Measurements from ENCODE around the gene ZNF366. TPM values are rescaled to one million over a fixed set of nuclear protein-coding genes. Genes with fewer than 3 reads are reported as not detected.

ZNF366 gene
- total and polyA plus RNA-seq, 2 experiments from 2014 or later, result 2.5 TPM; not detected in 1

GRCh38 chr5:72463449-72464052 lies 43.7 kb downstream of the ZNF366 start:
- no peak for DNase-seq (ENCODE audit: low spot score)
- TF ChIP-seq EZH2 (IDR thresholded peaks at IDR 0.05; ENCODE audit: borderline replicate concordance), result no peak
- no peak for TF ChIP-seq CTCF (IDR thresholded peaks at IDR 0.05; ENCODE audit: poor library complexity)
- no peak for TF ChIP-seq EZH2phosphoT487 (IDR thresholded peaks at IDR 0.05; ENCODE audit: low read depth, severe bottlenecking, unreplicated experiment)
- H3K4me3 ChIP-seq, result no peak overlapping the region
- WGBS (ENCODE audit: low lambda C conversion rate, missing lambda C conversion rate), result 68% methylated on average over 6 of the region's 6 CpGs
- no peaks in the 10 kb centered on the region for H3K9me2 ChIP-seq (replicated peaks; ENCODE audit: insufficient read depth)
- H4K20me1 ChIP-seq (ENCODE audit: insufficient read depth, poor library complexity, severe bottlenecking), result no peaks in the 10 kb centered on the region
- no peaks in the 10 kb centered on the region for H3K36me3 ChIP-seq (replicated peaks; ENCODE audit: insufficient read depth, low read depth)
- no peaks in the 10 kb centered on the region for H3K4me1 ChIP-seq (ENCODE audit: insufficient read depth)
- no peak overlapping the region for H3K4me2 ChIP-seq
- H2AFZ ChIP-seq, result no peak overlapping the region
- H3K27me3 ChIP-seq, result no peaks in the 10 kb centered on the region
- no peak overlapping the region for H3K27ac ChIP-seq
- H3K9me3 ChIP-seq (ENCODE audit: low read depth), result no peaks in the 10 kb centered on the region
- no peaks in the 10 kb centered on the region for H3K79me2 ChIP-seq

- H3K27ac ChIP-seq, result no peak overlapping the region
- no peaks in the 10 kb centered on the region for H3K79me2 ChIP-seq
- H3K9me2 ChIP-seq (replicated peaks; ENCODE audit: insufficient read depth), result no peaks in the 10 kb centered on the region
- H4K20me1 ChIP-seq (ENCODE audit: insufficient read depth, poor library complexity, severe bottlenecking), result no peaks in the 10 kb centered on the region
- H2AFZ ChIP-seq, result no peak overlapping the region
- H3K4me2 ChIP-seq, result no peak overlapping the region
- no peaks in the 10 kb centered on the region for H3K36me3 ChIP-seq (replicated peaks; ENCODE audit: insufficient read depth, low read depth)
- TF ChIP-seq CTCF (IDR thresholded peaks at IDR 0.05; ENCODE audit: poor library complexity), result no peak
- TF ChIP-seq EZH2 (IDR thresholded peaks at IDR 0.05; ENCODE audit: borderline replicate concordance), result no peak
- TF ChIP-seq EZH2phosphoT487 (IDR thresholded peaks at IDR 0.05; ENCODE audit: low read depth, severe bottlenecking, unreplicated experiment), result no peak
- H3K27me3 ChIP-seq, result no peaks in the 10 kb centered on the region
- H3K4me3 ChIP-seq, result no peak overlapping the region
- no peaks in the 10 kb centered on the region for H3K4me1 ChIP-seq (ENCODE audit: insufficient read depth)
- no peak for DNase-seq (ENCODE audit: low spot score)
- no peaks in the 10 kb centered on the region for H3K9me3 ChIP-seq (ENCODE audit: low read depth)
- WGBS (ENCODE audit: low lambda C conversion rate, missing lambda C conversion rate), result 100% methylated on average over 26 of the region's 27 CpGs
Measured at GRCh38 chr5:72460413-72460812, 46.8 kb downstream of the ZNF366 start.

GRCh38 chr5:72459913-72460312 lies 47.3 kb downstream of the ZNF366 start:
- Histone ChIP-seq H3K36me3 (replicated peaks; ENCODE audit: insufficient read depth, low read depth) (no peaks in the 10 kb centered on the region), H3K27ac (no peak overlapping the region), H3K9me3 (ENCODE audit: low read depth) (no peaks in the 10 kb centered on the region), H3K27me3 (no peaks in the 10 kb centered on the region), H3K4me3 (no peak overlapping the region), H2AFZ (no peak overlapping the region), H4K20me1 (ENCODE audit: insufficient read depth, poor library complexity, severe bottlenecking) (no peaks in the 10 kb centered on the region), H3K4me2 (no peak overlapping the region), H3K4me1 (ENCODE audit: insufficient read depth) (no peaks in the 10 kb centered on the region), H3K79me2 (no peaks in the 10 kb centered on the region), H3K9me2 (replicated peaks; ENCODE audit: insufficient read depth) (no peaks in the 10 kb centered on the region)
- no peak for DNase-seq (ENCODE audit: low spot score)
- TF ChIP-seq EZH2 (IDR thresholded peaks at IDR 0.05; ENCODE audit: borderline replicate concordance), result no peak
- TF ChIP-seq EZH2phosphoT487 (IDR thresholded peaks at IDR 0.05; ENCODE audit: low read depth, severe bottlenecking, unreplicated experiment), result no peak
- TF ChIP-seq CTCF (IDR thresholded peaks at IDR 0.05; ENCODE audit: poor library complexity), result no peak
- 96% methylated on average over 18 of the region's 18 CpGs for WGBS (ENCODE audit: low lambda C conversion rate, missing lambda C conversion rate)
